ENCODE results near the gene KCTD2.

DNA sequence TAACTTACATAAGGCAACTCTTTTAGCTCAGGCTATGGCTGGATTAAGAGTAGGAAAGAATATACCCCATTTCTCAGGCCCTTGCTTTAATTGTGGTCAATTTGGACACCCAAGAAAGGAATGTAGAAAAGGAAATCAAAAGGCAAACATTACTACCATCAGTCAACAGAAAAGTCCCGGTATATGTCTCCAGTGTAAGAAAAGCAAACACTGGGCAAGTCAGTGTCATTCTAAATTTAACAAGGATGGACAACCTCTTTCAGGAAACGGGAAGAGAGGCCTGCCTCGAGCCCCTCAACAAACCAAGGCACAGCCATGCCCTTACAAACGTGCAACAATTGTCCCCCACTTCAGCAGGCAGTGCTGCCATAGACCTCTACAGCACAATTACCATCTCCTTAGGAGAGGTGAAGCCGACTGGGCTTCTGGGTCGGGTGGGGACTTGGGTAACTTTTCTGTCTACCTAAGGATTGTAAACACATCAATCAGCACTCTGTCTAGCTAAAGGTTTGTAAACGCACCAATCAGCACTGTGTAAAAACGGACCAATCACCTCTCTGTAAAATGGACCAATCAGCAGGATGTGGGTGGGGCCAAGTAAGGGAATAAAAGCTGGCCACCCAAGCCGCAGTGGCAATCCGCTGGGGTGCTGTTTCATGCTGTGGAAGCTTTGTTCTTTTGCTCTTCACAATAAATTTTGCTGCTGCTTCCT lies 22.2 kb upstream of the KCTD2 start:
- TF ChIP-seq, protein P1, sequence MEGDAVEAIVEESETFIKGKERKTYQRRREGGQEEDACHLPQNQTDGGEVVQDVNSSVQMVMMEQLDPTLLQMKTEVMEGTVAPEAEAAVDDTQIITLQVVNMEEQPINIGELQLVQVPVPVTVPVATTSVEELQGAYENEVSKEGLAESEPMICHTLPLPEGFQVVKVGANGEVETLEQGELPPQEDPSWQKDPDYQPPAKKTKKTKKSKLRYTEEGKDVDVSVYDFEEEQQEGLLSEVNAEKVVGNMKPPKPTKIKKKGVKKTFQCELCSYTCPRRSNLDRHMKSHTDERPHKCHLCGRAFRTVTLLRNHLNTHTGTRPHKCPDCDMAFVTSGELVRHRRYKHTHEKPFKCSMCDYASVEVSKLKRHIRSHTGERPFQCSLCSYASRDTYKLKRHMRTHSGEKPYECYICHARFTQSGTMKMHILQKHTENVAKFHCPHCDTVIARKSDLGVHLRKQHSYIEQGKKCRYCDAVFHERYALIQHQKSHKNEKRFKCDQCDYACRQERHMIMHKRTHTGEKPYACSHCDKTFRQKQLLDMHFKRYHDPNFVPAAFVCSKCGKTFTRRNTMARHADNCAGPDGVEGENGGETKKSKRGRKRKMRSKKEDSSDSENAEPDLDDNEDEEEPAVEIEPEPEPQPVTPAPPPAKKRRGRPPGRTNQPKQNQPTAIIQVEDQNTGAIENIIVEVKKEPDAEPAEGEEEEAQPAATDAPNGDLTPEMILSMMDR (IDR thresholded peaks at IDR 0.05) = no peak
- no peak for TF ChIP-seq POLR2AphosphoS5 (IDR thresholded peaks at IDR 0.05)
- no peak for TF ChIP-seq EP300 (IDR thresholded peaks at IDR 0.05)
- TF ChIP-seq POLR2A (IDR thresholded peaks at IDR 0.05) = no peak
